ENCODE results near the gene ZNF524. TPM values are rescaled to one million over a fixed set of nuclear protein-coding genes. Genes with fewer than 3 reads are reported as not detected.
A peak's percentile ranks its signal among the peaks of the same experiment; 100 is the strongest.

Gene ZNF524
- total and polyA plus RNA-seq, 2 donors (not counting 1 experiment from before 2014, with no cell fraction given): 2.6 to 16.8 TPM

- DNase-seq (ENCODE audit: low read depth in 2 of 2): peak; percentile 75 to 76
- H2AFZ ChIP-seq (ENCODE audit: low read length): no peak overlapping the region
- H3K27me3 ChIP-seq (ENCODE audit: control insufficient read depth, insufficient read depth, low read length): no peaks in the 10 kb centered on the region
- peaks cover 62% of the 10 kb centered on the region for H3K79me2 ChIP-seq (ENCODE audit: control insufficient read depth, insufficient read depth, low read length)
- H3K4me3 ChIP-seq (replicated peaks in 1 of 4; ENCODE audit: control extremely low read depth in 1 of 4, insufficient read depth in 1 of 4, low read depth in 3 of 4, low read length in 4 of 4): peak overlapping the region; percentile 5 to 84 (median 46)
- peaks cover 22% of the 10 kb centered on the region for H3K4me1 ChIP-seq (ENCODE audit: control insufficient read depth, extremely low read depth, insufficient read depth, low read length)
- no peaks in the 10 kb centered on the region for H3K9me3 ChIP-seq (ENCODE audit: control insufficient read depth, insufficient read depth, low read depth, low read length)
- no peak for TF ChIP-seq EZH2 (IDR thresholded peaks at IDR 0.05; ENCODE audit: low read length, missing control alignments)
- TF ChIP-seq CTCF (conservative IDR thresholded peaks at IDR 0.05 in 1 of 2, IDR thresholded peaks at IDR 0.05 in 1 of 2; ENCODE audit: low read depth in 1 of 2, low read length in 2 of 2): peak; percentile 31 to 40
- H3K36me3 ChIP-seq (ENCODE audit: control insufficient read depth, insufficient read depth, low read length): peaks cover 11% of the 10 kb centered on the region
- peak overlapping the region; percentile 81 for H3K4me2 ChIP-seq (ENCODE audit: extremely low read depth, insufficient read depth, low read length)
- peak overlapping the region; percentile 66 for H3K27ac ChIP-seq (ENCODE audit: insufficient read depth, low read length)
- H4K20me1 ChIP-seq (ENCODE audit: control insufficient read depth, extremely low read depth, insufficient read depth, low read length): no peaks in the 10 kb centered on the region
- peak overlapping the region; percentile 77 for H3K9ac ChIP-seq (ENCODE audit: insufficient read depth, low read length)
Observed at GRCh38 chr19:55640043-55640576, 40.0 kb downstream of the ZNF524 start.

- Histone ChIP-seq H3K9ac (ENCODE audit: insufficient read depth, low read length) (peak within 1 kb of the TSS; percentile 77), H4K20me1 (ENCODE audit: control insufficient read depth, extremely low read depth, insufficient read depth, low read length) (no peaks in the 10 kb centered on the region), H3K4me3 (replicated peaks in 1 of 4; ENCODE audit: control extremely low read depth in 1 of 4, insufficient read depth in 1 of 4, low read depth in 3 of 4, low read length in 4 of 4) (peak within 1 kb of the TSS; percentile 74 to 92 (median 85)), H3K79me2 (ENCODE audit: control insufficient read depth, insufficient read depth, low read length) (peaks cover 59% of the 10 kb centered on the region), H3K4me1 (ENCODE audit: control insufficient read depth, extremely low read depth, insufficient read depth, low read length) (peaks cover 20% of the 10 kb centered on the region), H3K9me3 (ENCODE audit: control insufficient read depth, insufficient read depth, low read depth, low read length) (no peaks in the 10 kb centered on the region), H2AFZ (ENCODE audit: low read length) (peak within 1 kb of the TSS; percentile 31), H3K36me3 (ENCODE audit: control insufficient read depth, insufficient read depth, low read length) (peaks cover 17% of the 10 kb centered on the region), H3K27ac (ENCODE audit: insufficient read depth, low read length) (peak within 1 kb of the TSS; percentile 66), H3K4me2 (ENCODE audit: extremely low read depth, insufficient read depth, low read length) (peak within 1 kb of the TSS; percentile 88), H3K27me3 (ENCODE audit: control insufficient read depth, insufficient read depth, low read length) (no peaks in the 10 kb centered on the region)
- TF ChIP-seq CTCF (conservative IDR thresholded peaks at IDR 0.05 in 1 of 2, IDR thresholded peaks at IDR 0.05 in 1 of 2; ENCODE audit: low read depth in 1 of 2, low read length in 2 of 2): no peak
- TF ChIP-seq EZH2 (IDR thresholded peaks at IDR 0.05; ENCODE audit: low read length, missing control alignments): no peak
- peak; percentile 80 to 91 for DNase-seq (ENCODE audit: low read depth in 2 of 2)
Observed at GRCh38 chr19:55640577-55641425, 40.7 kb downstream of the ZNF524 start, which contains the start of gene ZNF580. Gene ZNF580, plus strand, starts transcription at chr19:55641002. Its CDS starts 1,507 bp downstream, at chr19:55642509.

- H3K4me2 ChIP-seq (ENCODE audit: extremely low read depth, insufficient read depth, low read length): peak overlapping the region; percentile 89
- peaks cover 17% of the 10 kb centered on the region for H3K36me3 ChIP-seq (ENCODE audit: control insufficient read depth, insufficient read depth, low read length)
- H4K20me1 ChIP-seq (ENCODE audit: control insufficient read depth, extremely low read depth, insufficient read depth, low read length): no peaks in the 10 kb centered on the region
- H2AFZ ChIP-seq (ENCODE audit: low read length): no peak overlapping the region
- peak; percentile 41 to 42 for DNase-seq (ENCODE audit: low read depth in 2 of 2)
- H3K9ac ChIP-seq (ENCODE audit: insufficient read depth, low read length): peak overlapping the region; percentile 77
- H3K27me3 ChIP-seq (ENCODE audit: control insufficient read depth, insufficient read depth, low read length): no peaks in the 10 kb centered on the region
- peak overlapping the region; percentile 64 for H3K27ac ChIP-seq (ENCODE audit: insufficient read depth, low read length)
- H3K79me2 ChIP-seq (ENCODE audit: control insufficient read depth, insufficient read depth, low read length): peaks cover 52% of the 10 kb centered on the region
- TF ChIP-seq EZH2 (IDR thresholded peaks at IDR 0.05; ENCODE audit: low read length, missing control alignments) (no peak), CTCF (conservative IDR thresholded peaks at IDR 0.05 in 1 of 2, IDR thresholded peaks at IDR 0.05 in 1 of 2; ENCODE audit: low read depth in 1 of 2, low read length in 2 of 2) (no peak)
- H3K9me3 ChIP-seq (ENCODE audit: control insufficient read depth, insufficient read depth, low read depth, low read length): no peaks in the 10 kb centered on the region
- H3K4me3 ChIP-seq (replicated peaks in 1 of 4; ENCODE audit: control extremely low read depth in 1 of 4, insufficient read depth in 1 of 4, low read depth in 3 of 4, low read length in 4 of 4): peak overlapping the region; percentile 74 to 92 (median 85)
- H3K4me1 ChIP-seq (ENCODE audit: control insufficient read depth, extremely low read depth, insufficient read depth, low read length): peaks cover 16% of the 10 kb centered on the region
Observed at GRCh38 chr19:55641426-55642152, 41.5 kb downstream of the ZNF524 start.

All from fibroblast of lung (primary cell).